K562 (cell line): ENCODE data around the gene MOB1A. TPM values are rescaled to one million over a fixed set of nuclear protein-coding genes. Genes with fewer than 3 reads are reported as not detected.

ENCODE experiments used
- ATAC-seq: fragments of 200-7000 bp; cut with Tn5 transposase; 3 replicates; pipeline ENCODE4 v1.9.1; 2020; ENCODE audit warnings: moderate library complexity
- BruUV-seq: library from RNA; stranded (reverse); fragments of 400-500 nt; replicated peaks from 2 replicates; lab custom pipeline; 2021; lab: Mats Ljungman, UMichigan
- CTCF ChIA-PET: fragments of 300-600 bp; formaldehyde crosslinking; extraction: SDS; loops from one replicate; lab custom pipeline; 2021; ENCODE audit warnings: low intra/inter-chr PET ratio; lab: Yijun Ruan, JAX
- POLR2A ChIA-PET: fragments of 300-600, 350-650 bp; sonication (Branson Sonifier 250); formaldehyde crosslinking; extraction: SDS; loops from one replicate; lab custom pipeline; 2021; ENCODE audit warnings: antibody characterized with exemption, inconsistent platforms; lab: Yijun Ruan, JAX
- DNase-seq, 4 experiments: peaks; one replicate each; pipeline versions ENCODE4 v3.0.0 to v3.0.0-alpha.2; 2011 to 2018; ENCODE audit warnings: low spot score in 3 of 4, mixed read lengths in 3 of 4; ENCODE audit errors: extremely low read depth in 1 of 4
- FAIRE-seq: peaks from 2 replicates; lab custom pipeline; 2011; peaks lifted over from hg19 to GRCh38; lab: Jason Lieb, UNC
- H2AFZ ChIP-seq: 2 replicates; pipeline ENCODE4 v1.6.0; 2011; ENCODE audit warnings: low read depth, low read length, control low read depth, inconsistent platforms
- H3K27ac ChIP-seq: fragments of 200-600 bp; 3 replicates; pipeline ENCODE4 v1.8.0; 2011; ENCODE audit warnings: low read depth, mild to moderate bottlenecking, control low read depth, inconsistent platforms, low read length, moderate library complexity, mixed read lengths; ENCODE audit errors: extremely low read depth
- H3K27me3 ChIP-seq, 2 experiments: fragments of 300-600 bp in 1 of 2; 2 replicates in 1 of 2; 3 replicates in 1 of 2; pipeline versions ENCODE4 v1.6.0 to v1.8.0; 2011; ENCODE audit warnings: inconsistent platforms in 2 of 2, low read length in 2 of 2, mild to moderate bottlenecking in 1 of 2, mixed read lengths in 1 of 2, moderate library complexity in 1 of 2; ENCODE audit not compliant: control insufficient read depth in 2 of 2, insufficient read depth in 2 of 2
- H3K36me3 ChIP-seq: fragments of 300-600 bp; 3 replicates; pipeline ENCODE4 v1.8.0; 2011; ENCODE audit warnings: mild to moderate bottlenecking, low read length, inconsistent platforms; ENCODE audit not compliant: control insufficient read depth, insufficient read depth
- H3K4me1 ChIP-seq, 2 experiments: fragments of 200-600 bp in 1 of 2; replicated peaks in 1 of 2; 2 replicates in 1 of 2; 3 replicates in 1 of 2; pipeline versions ENCODE4 v1.5.1 to v1.8.0; 2011; ENCODE audit warnings: inconsistent platforms in 2 of 2, low read length in 2 of 2, mild to moderate bottlenecking in 1 of 2, mixed read lengths in 1 of 2, moderate library complexity in 1 of 2; ENCODE audit not compliant: control insufficient read depth in 2 of 2, insufficient read depth in 2 of 2
- H3K4me2 ChIP-seq: 2 replicates; pipeline ENCODE4 v1.6.1; 2011; ENCODE audit warnings: low read length, control low read depth, inconsistent platforms, mixed read lengths; ENCODE audit not compliant: insufficient read depth
- H3K4me3 ChIP-seq: fragments of 200-600 bp; sonication (generic), shearing (Covaris generic); 2 replicates; pipeline ENCODE4 v1.5.1; 2016; ENCODE audit warnings: control low read depth, inconsistent platforms
- H3K79me2 ChIP-seq: fragments of 200-600 bp; 3 replicates; pipeline ENCODE4 v1.8.0; 2011; ENCODE audit warnings: low read length, inconsistent platforms; ENCODE audit not compliant: control insufficient read depth, insufficient read depth
- H3K9ac ChIP-seq, 2 experiments: 2 replicates each; pipeline versions ENCODE4 v1.6.0 to v1.6.1; 2011; ENCODE audit warnings: low read depth in 2 of 2, low read length in 2 of 2, control low read depth in 1 of 2, inconsistent platforms in 1 of 2, mild to moderate bottlenecking in 1 of 2, mixed read lengths in 1 of 2; ENCODE audit not compliant: insufficient read depth in 1 of 2
- H3K9me1 ChIP-seq: one replicate; pipeline ENCODE4 v1.6.0; 2011; ENCODE audit warnings: inconsistent platforms, mild to moderate bottlenecking, low read length, moderate library complexity; ENCODE audit not compliant: control insufficient read depth, insufficient read depth
- H3K9me3 ChIP-seq: replicated peaks from 2 replicates; pipeline ENCODE4 v1.5.1; 2011; ENCODE audit warnings: low read depth, low read length, inconsistent platforms; ENCODE audit not compliant: control insufficient read depth, insufficient read depth
- H4K20me1 ChIP-seq: replicated peaks from 2 replicates; pipeline ENCODE4 v1.6.1; 2011; ENCODE audit warnings: low read length, inconsistent platforms, mixed read lengths; ENCODE audit not compliant: control insufficient read depth, insufficient read depth
- CEBPB ChIP-seq: fragments of 450-650 bp; IDR thresholded peaks from 2 replicates; pipeline ENCODE4 v1.6.1; 2016; ENCODE audit warnings: missing genetic modification characterization, missing compliant biosample characterization
- DDX20 ChIP-seq: fragments of 450-650 bp; IDR thresholded peaks from 2 replicates; pipeline ENCODE4 v1.6.1; 2016; ENCODE audit warnings: missing genetic modification characterization, low read depth, mild to moderate bottlenecking, missing compliant biosample characterization, moderate library complexity
- EGR1 ChIP-seq: fragments of 450-650 bp; conservative IDR thresholded peaks from 2 replicates; pipeline ENCODE4 v1.6.1; 2017; ENCODE audit warnings: mild to moderate bottlenecking
- ELF2 ChIP-seq: fragments of 250-450 bp; sonication (Bioruptor Pico); IDR thresholded peaks from 2 replicates; pipeline ENCODE4 v1.5.0; 2021; ENCODE audit warnings: mild to moderate bottlenecking
- ETS1 ChIP-seq: conservative IDR thresholded peaks from 2 replicates; pipeline ENCODE4 v1.6.1; 2011; ENCODE audit warnings: low read depth, mild to moderate bottlenecking, low read length; ENCODE audit not compliant: control insufficient read depth
- FOSL1 ChIP-seq: fragments of 200-800 bp; sonication (Bioruptor generic); conservative IDR thresholded peaks from 2 replicates; pipeline ENCODE4 v1.6.1; 2016; ENCODE audit warnings: missing genetic modification characterization, missing compliant biosample characterization
- FOXJ3 ChIP-seq: sonication (generic); formaldehyde crosslinking; IDR thresholded peaks from 2 replicates; pipeline ENCODE4 v1.4.0; 2020; ENCODE audit warnings: mild to moderate bottlenecking, missing genetic modification reagents
- GABPB1 ChIP-seq: sonication (generic); formaldehyde crosslinking; IDR thresholded peaks from 2 replicates; pipeline ENCODE4 v1.8.0; 2022; ENCODE audit warnings: mild to moderate bottlenecking, missing genetic modification reagents
- GTF2E2 ChIP-seq: fragments of 200-800 bp; sonication (Bioruptor generic); IDR thresholded peaks from 2 replicates; pipeline ENCODE4 v1.6.1; 2016; ENCODE audit warnings: missing genetic modification characterization, missing compliant biosample characterization
- IRF1 ChIP-seq: sonication (generic); formaldehyde crosslinking; IDR thresholded peaks from 2 replicates; pipeline ENCODE4 v1.8.0; 2022; ENCODE audit warnings: missing genetic modification reagents, mild to moderate bottlenecking, borderline replicate concordance
- MCM3 ChIP-seq: fragments of 450-650 bp; IDR thresholded peaks from 2 replicates; pipeline ENCODE4 v1.6.1; 2016
- MEF2A ChIP-seq: IDR thresholded peaks from 2 replicates; pipeline ENCODE4 v1.6.1; 2011; ENCODE audit warnings: low read depth, mild to moderate bottlenecking, low read length, moderate library complexity; ENCODE audit not compliant: control insufficient read depth
- MEF2D ChIP-seq: conservative IDR thresholded peaks from 2 replicates; pipeline ENCODE4 v1.6.1; 2016; ENCODE audit warnings: low read depth, missing genetic modification characterization, missing compliant biosample characterization
- POLR2G ChIP-seq: fragments of 200-400 bp; formaldehyde crosslinking; IDR thresholded peaks from 2 replicates; pipeline ENCODE4 v1.6.1; 2017; ENCODE audit warnings: low read depth, mild to moderate bottlenecking, antibody characterized with exemption, low read length, moderate library complexity
- TAF15 ChIP-seq: fragments of 200-400 bp; formaldehyde crosslinking; IDR thresholded peaks from 2 replicates; pipeline ENCODE4 v1.6.1; 2017; ENCODE audit warnings: mild to moderate bottlenecking, low read depth, low read length, moderate library complexity
- ZNF785 ChIP-seq: fragments of 250-450 bp; sonication (Bioruptor Pico); IDR thresholded peaks from 2 replicates; pipeline ENCODE4 v1.4.0; 2020; ENCODE audit warnings: mild to moderate bottlenecking
- ZNF830 ChIP-seq: fragments of 250-450 bp; sonication (Bioruptor Pico); IDR thresholded peaks from 2 replicates; pipeline ENCODE4 v1.5.0; 2021; ENCODE audit warnings: mild to moderate bottlenecking
- WGBS: fragments of 100-300 bp; shearing (Covaris generic); methylation state at CpG from one replicate; pipeline ENCODE4 v1.1.6; 2016; ENCODE audit warnings: low coverage, mixed read lengths; ENCODE audit not compliant: insufficient coverage; ENCODE audit errors: missing lambda C conversion rate; 5-methylcytosine and 5-hydroxymethylcytosine counted together
- in situ Hi-C: fragments of 300-500 bp; cut with MboI; formaldehyde crosslinking; loops from 4 replicates; pipeline ENCODE4 v1.15.0; 2018; ENCODE audit warnings: inconsistent platforms, mixed read lengths
- intact Hi-C: fragments of 100-400 bp; cut with micrococcal nuclease; formaldehyde crosslinking; loops from 2 replicates; pipeline ENCODE4 v1.14.2; 2022
- polyA plus RNA-seq, 8 experiments: library from polyadenylated mRNA; depleted of rRNA in 4 of 8; stranded (reverse) in 5 of 8; unstranded in 3 of 8; fragments of >200 nt; fragmentation: Nextera tagmentation in 2 of 8; fragmentation: Illumina TruSeq in 1 of 8; extraction: Ambion mirVana in 2 of 8; extraction: Trizol in 1 of 8; gene quantifications; 2 replicates each; pipeline versions ENCODE4 v1.2.1 to v1.2.3, GENCODE V29; 2011 to 2014; ENCODE audit warnings: inconsistent platforms in 1 of 8, missing spikeins in 1 of 8
- total RNA-seq, 7 experiments: library from RNA; depleted of rRNA in 6 of 7; stranded (reverse); fragments of >200 nt in 6 of 7; fragmentation: Illumina TruSeq in 2 of 7; extraction: Trizol in 2 of 7; gene quantifications; 2 replicates each; pipeline versions ENCODE4 v1.2.1 to v1.2.3, GENCODE V29; 2011 to 2021; ENCODE audit warnings: low replicate concordance in 1 of 7
- TF ChIP-seq, protein P1 (sequence below): sonication (generic); formaldehyde crosslinking; IDR thresholded peaks from 2 replicates; pipeline ENCODE4 v1.8.0; 2022; ENCODE audit warnings: mild to moderate bottlenecking, low read depth, missing genetic modification reagents

MOB1A gene
- total and polyA plus RNA-seq, 9 of the 15 experiments (the other 6 are each of a cell fraction or from before 2014, with no cell fraction given): 24.8 to 100 (median 60.2) TPM

DNA sequence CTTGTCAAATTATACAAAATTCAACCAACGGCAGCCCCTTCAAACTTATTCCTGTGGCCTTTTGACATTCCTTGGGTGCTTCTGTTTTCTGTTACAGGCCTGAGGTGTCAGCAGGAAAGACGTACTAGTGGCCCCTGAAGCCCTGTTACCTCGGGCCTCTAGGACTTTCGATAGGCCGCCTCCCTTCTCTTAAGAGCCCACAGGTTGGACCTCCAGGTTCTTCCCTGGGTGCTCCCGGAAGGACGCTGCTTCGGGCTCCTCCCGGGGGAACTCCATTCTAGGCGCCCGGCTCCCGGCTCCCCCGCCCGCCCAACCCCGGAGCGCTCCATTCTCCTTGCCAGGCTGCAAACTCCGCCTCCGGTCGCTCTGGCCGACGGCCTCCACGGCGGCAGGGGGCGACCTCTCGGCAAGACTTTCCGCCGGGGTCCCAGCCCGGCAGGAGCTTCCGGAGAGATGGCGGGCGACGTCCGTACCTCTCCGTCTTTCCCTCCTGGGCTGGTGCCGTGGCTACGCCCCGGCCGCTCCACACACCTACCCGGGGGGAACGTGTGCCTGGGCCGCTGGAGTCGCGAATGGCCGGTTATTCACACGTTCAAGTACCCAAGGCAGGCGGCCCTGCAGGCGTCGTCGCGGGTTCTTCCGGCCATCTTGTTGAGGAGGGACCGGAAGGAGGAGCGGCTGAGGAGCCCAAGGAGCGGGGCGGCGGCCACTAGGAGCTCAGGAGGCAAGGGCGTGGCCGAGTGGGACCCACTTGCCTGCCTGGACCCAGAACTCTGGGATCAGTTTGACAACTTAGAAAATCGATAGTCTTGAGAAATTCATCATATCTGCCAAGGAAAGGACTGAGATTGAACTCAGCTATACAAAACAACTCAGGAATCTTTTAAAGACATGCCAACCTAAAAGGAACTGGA, 58.5 kb downstream of the MOB1A start:
- ChIA-PET CTCF (interaction anchor here (0.6 kb wide), 1 partner anchor 28 kb away, joined by 5 read pairs; no protein-coding TSS in a partner anchor), POLR2A (interaction anchor here (0.6 to 1.8 kb wide), 24 partner anchors 8 to 776 kb away, joined by 3 to 12 read pairs (median 4); partner anchors contain the start of genes ALMS1, BOLA3, MOB1A and MTHFD2)
- H2AFZ ChIP-seq: peak overlapping the region; percentile 99
- H3K9me1 ChIP-seq: no peaks in the 10 kb centered on the region
- BruUV-seq: TSS peak; percentile 85
- WGBS: under 1% methylated on average over 47 of the region's 59 CpGs
- H3K79me2 ChIP-seq: no peaks in the 10 kb centered on the region
- FAIRE-seq (peak; percentile 89), DNase-seq (peak; percentile 92 to 94 (median 92)), ATAC-seq (peak; percentile 99)
- no peaks in the 10 kb centered on the region for H4K20me1 ChIP-seq
- H3K27ac ChIP-seq: peak overlapping the region; percentile 96
- peak overlapping the region; percentile 84 for H3K4me2 ChIP-seq
- H3K27me3 ChIP-seq: no peaks in the 10 kb centered on the region
- H3K36me3 ChIP-seq: no peaks in the 10 kb centered on the region
- peaks cover 2 to 13% of the 10 kb centered on the region in 2 experiments; a peak in 2 of 5 replicates for H3K4me1 ChIP-seq
- intact Hi-C loops (loop anchor here (5.0 kb wide), 1 partner anchor 213 kb away; no protein-coding TSS in a partner anchor), in situ Hi-C loops (no loop called here)
- peaks cover 7% of the 10 kb centered on the region; the same call in 1 of the 2 replicates for H3K9me3 ChIP-seq
- peak overlapping the region; percentile 88 to 92 for H3K9ac ChIP-seq
- peak overlapping the region; percentile 73 for H3K4me3 ChIP-seq
- peak; percentile 44; the same call in 1 of the 2 replicates for TF ChIP-seq FOSL1 (tag)
- TF ChIP-seq CEBPB (tag): no peak
- TF ChIP-seq, protein P1, sequence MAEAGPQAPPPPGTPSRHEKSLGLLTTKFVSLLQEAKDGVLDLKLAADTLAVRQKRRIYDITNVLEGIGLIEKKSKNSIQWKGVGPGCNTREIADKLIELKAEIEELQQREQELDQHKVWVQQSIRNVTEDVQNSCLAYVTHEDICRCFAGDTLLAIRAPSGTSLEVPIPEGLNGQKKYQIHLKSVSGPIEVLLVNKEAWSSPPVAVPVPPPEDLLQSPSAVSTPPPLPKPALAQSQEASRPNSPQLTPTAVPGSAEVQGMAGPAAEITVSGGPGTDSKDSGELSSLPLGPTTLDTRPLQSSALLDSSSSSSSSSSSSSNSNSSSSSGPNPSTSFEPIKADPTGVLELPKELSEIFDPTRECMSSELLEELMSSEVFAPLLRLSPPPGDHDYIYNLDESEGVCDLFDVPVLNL: no peak
- TF ChIP-seq MCM3: no peak
- TF ChIP-seq TAF15: no peak
- no peak for TF ChIP-seq IRF1 (CRISPR knock-in tag)
- TF ChIP-seq MEF2A: no peak
- peak; percentile 98 for TF ChIP-seq POLR2G
- TF ChIP-seq ZNF785: no peak
- TF ChIP-seq ZNF830 (CRISPR knock-in tag): no peak
- TF ChIP-seq GTF2E2 (tag): peak; percentile 84; the same call in 1 of the 2 replicates
- no peak for TF ChIP-seq DDX20 (tag)
- peak; percentile 94 for TF ChIP-seq GABPB1
- no peak for TF ChIP-seq FOXJ3
- no peak for TF ChIP-seq EGR1
- TF ChIP-seq ETS1: no peak
- peak; percentile 86 for TF ChIP-seq ELF2 (CRISPR knock-in tag)
- 0 out of 2 replicates have a peak, but pooled peaks have one; percentile 52 for TF ChIP-seq MEF2D (tag)
